Fibroblast of skin of back (primary cell): ENCODE results near the gene AWAT2.
A peak's percentile ranks its signal among the peaks of the same experiment; 100 is the strongest.

ENCODE experiments used
- DNase-seq: peaks from one replicate; pipeline ENCODE4 v3.0.0-alpha.2; 2013

The AWAT2 gene

DNA sequence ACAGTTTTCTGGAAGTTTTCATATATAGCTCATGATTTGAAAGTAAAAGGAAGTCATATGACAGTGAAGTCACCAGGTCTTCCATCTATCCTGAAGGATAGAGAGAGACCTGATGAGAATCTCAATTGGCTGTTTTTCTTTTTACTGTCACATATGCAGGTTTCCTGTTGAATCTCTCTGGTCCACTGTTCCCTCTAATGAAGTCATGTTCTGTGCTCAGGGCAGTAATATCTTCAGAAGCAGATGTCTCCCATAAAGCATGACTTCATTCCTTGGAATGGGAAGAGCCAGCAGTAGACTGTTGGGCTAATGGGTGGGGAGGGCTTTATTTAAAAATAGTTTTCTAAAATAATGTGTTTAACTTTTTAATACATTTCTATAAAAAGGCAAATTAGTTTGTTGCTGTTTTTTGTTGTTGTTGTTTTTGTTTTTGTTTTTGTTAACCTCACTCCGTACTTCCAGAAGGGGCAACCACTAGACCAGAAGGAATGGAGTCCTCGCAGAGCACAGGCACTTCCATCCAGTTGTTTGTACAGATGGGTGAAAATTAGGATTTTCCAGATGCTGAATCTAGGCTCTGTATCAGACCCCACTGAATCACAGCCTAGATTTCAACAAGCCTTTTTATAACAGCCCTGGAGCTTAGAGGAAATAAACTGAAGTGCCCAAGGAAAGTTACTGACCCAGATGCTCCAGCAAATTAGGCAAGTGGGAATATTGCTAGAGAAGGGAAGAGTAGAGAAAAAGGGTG lies 54.2 kb downstream of the AWAT2 start:
- DNase-seq = peak; percentile 11

DNA sequence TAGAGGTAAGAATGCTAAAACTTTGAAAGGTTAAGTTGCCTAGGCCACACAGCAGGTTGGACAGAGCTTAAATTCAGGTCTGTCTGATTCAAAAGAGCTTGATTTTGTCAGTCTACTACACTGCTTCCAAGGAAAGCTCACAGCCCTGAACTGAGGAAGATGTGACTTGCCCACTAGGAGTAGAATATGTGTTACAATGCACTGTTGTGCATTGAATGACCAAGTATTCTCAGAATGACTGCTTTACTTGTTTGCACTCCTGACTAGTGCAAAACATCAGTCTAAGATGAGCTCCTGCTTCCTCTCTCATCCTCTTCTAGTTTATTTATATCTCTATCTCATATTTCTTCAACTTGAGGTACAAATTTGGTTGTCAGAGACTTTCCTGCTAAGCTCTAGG lies 56.2 kb downstream of the AWAT2 start:
- DNase-seq = no peak

DNA sequence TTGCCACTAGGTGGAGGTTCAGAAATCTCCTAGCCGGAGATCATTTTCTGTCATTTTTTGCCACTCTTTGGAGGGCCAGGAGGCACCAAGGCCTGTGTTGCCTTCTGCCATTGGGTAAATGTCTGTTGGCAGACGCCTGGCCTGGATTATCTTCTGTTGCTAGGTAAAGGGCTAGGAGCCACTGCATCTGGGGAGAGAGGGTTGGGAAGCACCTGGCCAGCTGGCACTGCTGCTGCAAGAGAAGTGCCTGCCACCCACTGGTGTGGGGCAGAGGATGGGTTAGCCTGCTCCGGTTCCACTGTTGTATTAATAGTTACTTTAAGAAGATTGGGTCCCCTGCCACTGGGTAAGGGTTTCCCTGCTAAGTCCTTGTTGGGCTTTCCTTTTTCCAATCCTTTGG lies 58.1 kb downstream of the AWAT2 start:
- DNase-seq = no peak
